HL-60 (cell line): Measurements from ENCODE around the gene MAN2A2.

Experiments used
- DNase-seq, 2 experiments: peaks; one replicate each; pipeline ENCODE4 v3.0.0-alpha.2; 2010 to 2020; ENCODE audit warnings: low read depth in 1 of 2, low spot score in 1 of 2
- H3K27ac ChIP-seq: fragments of 250-450 bp; sonication (Bioruptor Pico); replicated peaks from 2 replicates; pipeline ENCODE4 v1.5.1; 2020; ENCODE audit warnings: mild to moderate bottlenecking, moderate library complexity
- H3K27me3 ChIP-seq: fragments of 250-450 bp; sonication (Bioruptor Pico); 2 replicates; pipeline ENCODE4 v1.5.1; 2021; ENCODE audit warnings: mild to moderate bottlenecking, moderate library complexity; ENCODE audit not compliant: insufficient read depth, poor library complexity, severe bottlenecking
- H3K4me3 ChIP-seq: replicated peaks from 2 replicates; pipeline ENCODE4 v1.5.1; 2011; ENCODE audit warnings: mild to moderate bottlenecking, control low read depth, low read length; ENCODE audit not compliant: insufficient read depth
- CTCF ChIP-seq: IDR thresholded peaks from one replicate; pipeline ENCODE4 v1.5.1; 2011; ENCODE audit warnings: low read length, control low read depth, inconsistent platforms; ENCODE audit not compliant: insufficient read depth
- GABPA ChIP-seq: IDR thresholded peaks from 2 replicates; pipeline ENCODE4 v1.6.1; 2012; ENCODE audit warnings: low read depth
- POLR2AphosphoS5 ChIP-seq: IDR thresholded peaks from 2 replicates; pipeline ENCODE4 v1.6.1; 2012; ENCODE audit warnings: low read depth
- REST ChIP-seq: IDR thresholded peaks from 2 replicates; pipeline ENCODE4 v1.6.1; 2012; ENCODE audit warnings: low read depth; ENCODE audit not compliant: insufficient replicate concordance
- SPI1 ChIP-seq: IDR thresholded peaks from 2 replicates; pipeline ENCODE4 v1.6.1; 2012; ENCODE audit warnings: low read depth, mild to moderate bottlenecking, borderline replicate concordance

The MAN2A2 gene

GRCh38 chr15:90933301-90933700 lies 30.2 kb downstream of the MAN2A2 start:
- Histone ChIP-seq H3K4me3 (no peak overlapping the region), H3K27me3 (no peaks in the 10 kb centered on the region), H3K27ac (no peak overlapping the region)
- no peak for DNase-seq
- TF ChIP-seq CTCF = no peak
- no peak for TF ChIP-seq GABPA
- TF ChIP-seq REST = no peak
- no peak for TF ChIP-seq POLR2AphosphoS5
- no peak for TF ChIP-seq SPI1

GRCh38 chr15:90934256-90934948 lies 31.3 kb downstream of the MAN2A2 start:
- TF ChIP-seq CTCF (peak; percentile 98), SPI1 (no peak; the same call in 1 of the 2 replicates)

GRCh38 chr15:90934949-90935751 lies 32.0 kb downstream of the MAN2A2 start, which contains the start of gene UNC45A:
Gene UNC45A (plus strand): TSS chr15:90935285. CDS start chr15:90935325, 40 bp downstream.
- H3K27ac ChIP-seq = peak within 1 kb of the TSS; percentile 30
- no peak for TF ChIP-seq GABPA
- TF ChIP-seq CTCF = no peak
- TF ChIP-seq REST = no peak
- TF ChIP-seq POLR2AphosphoS5 = no peak
- peak; percentile 81 to 87 for DNase-seq
- no peaks in the 10 kb centered on the region for H3K27me3 ChIP-seq
- peak within 1 kb of the TSS; percentile 93 for H3K4me3 ChIP-seq

More at GRCh38 chr15:90934256-90934948, 31.3 kb downstream of the MAN2A2 start:
- no peaks in the 10 kb centered on the region for H3K27me3 ChIP-seq
- H3K4me3 ChIP-seq = peak overlapping the region; percentile 93
- H3K27ac ChIP-seq = peak overlapping the region; percentile 30
- peak; percentile 67 to 89 for DNase-seq
